SKM-1 treated with dmso at 0.1 percent for 144 hours (cell line): ENCODE data around the gene SAMD11.

ENCODE experiments used
- DNase-seq: peaks from one replicate; lab custom pipeline; 2025; ENCODE audit not compliant: unreplicated experiment; lab: John Stamatoyannopoulos, UW

SAMD11 gene

DNA sequence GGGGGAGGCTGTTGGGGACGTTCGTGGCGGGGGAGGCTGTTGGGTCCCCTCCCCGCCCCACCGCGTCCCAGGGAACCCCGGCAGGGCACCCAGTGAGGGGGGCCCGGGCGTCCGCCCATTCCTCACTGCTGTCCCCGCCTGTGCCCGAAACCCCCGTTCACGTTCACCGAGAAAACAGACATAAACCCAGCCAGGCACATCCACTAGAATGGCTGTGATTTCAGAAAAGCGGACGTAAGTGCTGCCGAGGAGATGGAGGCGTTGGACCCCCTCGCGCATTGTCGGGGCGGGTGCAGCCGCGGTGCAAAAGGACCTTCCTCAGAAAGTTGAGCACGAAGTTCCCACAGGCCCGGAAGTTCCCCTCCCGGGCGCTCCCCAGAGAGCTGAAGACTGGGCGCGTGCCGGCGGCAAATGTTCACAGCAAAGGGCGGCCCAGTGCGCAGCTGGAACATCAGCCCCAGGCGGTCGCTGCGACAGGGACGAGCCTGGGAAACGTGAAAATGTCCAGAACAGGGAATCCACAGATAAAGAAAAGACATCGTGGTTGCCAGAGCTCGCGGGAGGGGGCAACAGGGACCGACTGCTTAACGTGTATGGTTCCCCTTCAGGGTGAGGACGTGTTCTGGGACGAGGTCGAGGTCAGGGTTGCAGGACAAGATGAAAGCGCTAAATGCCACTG lies 18.5 kb upstream of the SAMD11 start:
- DNase-seq, result peak; percentile 31

DNA sequence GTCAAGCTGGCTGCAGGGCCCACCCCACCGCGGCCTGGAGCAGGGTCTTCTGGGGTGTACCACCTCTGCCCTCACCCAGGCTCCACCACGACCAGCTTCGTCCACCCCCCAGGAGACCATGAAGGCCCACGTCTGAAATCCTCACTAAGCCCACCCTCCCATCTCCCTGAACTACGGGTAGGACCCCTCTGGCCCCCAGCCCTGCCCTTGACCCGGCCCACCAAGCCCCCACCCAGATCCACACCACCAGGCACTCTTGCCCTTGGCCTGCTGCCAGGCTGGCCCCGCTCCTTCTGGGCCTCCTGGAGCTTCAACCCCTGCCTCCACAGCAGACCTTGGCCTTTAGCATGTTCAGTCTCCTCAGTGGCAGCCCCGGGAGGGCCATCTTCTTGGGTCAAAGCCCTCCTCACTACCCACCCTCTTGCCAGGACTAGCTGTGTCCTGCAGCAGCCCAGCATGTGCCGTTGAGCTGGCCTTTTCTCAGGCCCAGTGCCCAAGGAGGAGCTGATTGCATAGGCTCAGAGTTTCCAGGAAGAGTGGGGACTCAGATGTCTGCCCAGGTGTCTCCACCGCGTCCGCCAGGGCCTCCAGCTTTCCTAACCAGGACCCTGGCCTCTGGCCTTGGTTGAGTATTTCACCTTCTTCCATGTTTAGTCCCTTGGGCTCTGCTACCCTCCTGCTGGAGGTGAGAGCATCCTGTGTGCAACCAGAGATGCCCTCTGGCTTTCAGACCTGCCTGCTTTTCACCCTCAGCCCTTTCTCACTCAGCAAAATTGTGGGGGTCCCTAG lies 17.7 kb upstream of the SAMD11 start:
- DNase-seq, result no peak

DNA sequence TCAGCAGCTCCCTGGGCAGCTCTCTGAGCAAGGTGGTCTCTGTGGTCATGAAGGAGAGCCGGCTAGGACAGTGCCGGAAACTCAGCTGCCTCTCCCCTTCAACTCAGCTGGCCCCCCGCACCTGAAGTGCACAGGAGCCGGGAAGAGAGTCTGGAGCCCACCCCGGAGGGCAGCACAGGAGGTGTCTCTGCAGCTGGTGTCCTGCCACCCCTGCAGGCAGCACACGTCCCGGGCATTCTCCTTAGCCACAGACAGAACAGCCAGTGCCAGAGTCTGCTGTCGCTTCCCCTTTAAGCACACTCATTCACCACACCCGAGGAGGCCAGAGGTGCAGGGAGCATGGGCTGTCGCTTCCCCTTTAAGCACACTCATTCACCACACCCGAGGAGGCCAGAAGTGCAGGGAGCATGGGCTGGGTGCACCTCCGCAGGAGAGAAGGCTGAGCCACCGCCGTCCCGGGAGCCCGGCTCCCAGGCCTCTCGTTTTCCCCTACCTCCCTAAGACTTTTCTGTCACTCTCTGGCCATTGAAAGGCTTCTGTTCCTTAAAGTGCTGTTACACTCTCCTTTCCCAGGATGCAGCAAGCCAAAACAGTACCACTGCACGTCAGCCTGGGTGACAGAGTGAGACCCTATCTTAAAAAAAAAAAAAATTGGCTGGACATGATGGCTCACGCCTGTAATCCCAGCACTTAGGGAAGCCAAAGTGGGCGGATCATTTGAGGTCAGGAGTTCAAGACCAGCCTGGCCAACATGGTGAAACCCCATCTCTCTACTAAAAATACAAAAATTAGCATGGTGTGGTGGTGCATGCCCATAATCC lies 16.9 kb upstream of the SAMD11 start:
- DNase-seq, result peak; percentile 75

DNA sequence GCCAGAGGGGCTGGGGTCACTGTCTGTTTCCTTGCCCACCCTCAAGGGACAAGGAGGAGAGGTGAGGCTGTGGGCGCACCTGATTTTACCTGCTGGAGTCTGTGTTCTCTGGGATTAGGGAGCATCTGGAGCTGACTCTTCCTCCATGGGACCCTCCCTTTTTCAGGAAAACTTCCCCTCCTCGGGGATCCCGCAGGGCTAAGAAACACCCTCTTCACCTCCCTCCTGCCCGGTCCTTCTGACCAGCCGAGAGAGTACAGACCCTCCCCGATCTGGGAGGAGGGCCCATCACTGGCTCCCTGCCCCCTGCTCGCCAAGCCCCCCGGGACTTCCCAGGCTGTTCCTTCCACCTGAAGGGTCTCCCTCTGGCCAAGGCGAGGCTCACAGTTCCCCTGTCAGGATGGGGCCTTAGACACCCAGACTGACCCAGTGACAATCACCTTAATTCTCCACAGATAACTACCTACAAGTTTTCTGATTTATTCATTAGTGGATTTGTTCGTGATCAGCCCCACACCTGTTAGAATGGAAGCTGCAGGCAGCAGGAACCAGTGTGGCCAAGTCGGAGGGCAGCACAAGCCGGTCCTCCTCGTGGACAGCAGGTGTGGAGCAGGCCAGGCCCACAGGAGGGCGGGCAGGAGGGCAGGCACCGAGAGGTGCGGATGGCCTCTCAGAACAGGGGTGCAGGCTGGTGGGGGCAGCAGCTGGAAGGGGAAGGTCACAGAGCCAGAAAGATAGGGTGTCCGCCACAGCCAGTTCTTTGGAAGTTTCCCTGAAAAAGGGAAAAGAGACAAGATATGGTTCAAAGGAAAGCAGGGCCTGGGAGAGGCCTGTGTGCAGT lies 15.9 kb upstream of the SAMD11 start:
- no peak for DNase-seq

DNA sequence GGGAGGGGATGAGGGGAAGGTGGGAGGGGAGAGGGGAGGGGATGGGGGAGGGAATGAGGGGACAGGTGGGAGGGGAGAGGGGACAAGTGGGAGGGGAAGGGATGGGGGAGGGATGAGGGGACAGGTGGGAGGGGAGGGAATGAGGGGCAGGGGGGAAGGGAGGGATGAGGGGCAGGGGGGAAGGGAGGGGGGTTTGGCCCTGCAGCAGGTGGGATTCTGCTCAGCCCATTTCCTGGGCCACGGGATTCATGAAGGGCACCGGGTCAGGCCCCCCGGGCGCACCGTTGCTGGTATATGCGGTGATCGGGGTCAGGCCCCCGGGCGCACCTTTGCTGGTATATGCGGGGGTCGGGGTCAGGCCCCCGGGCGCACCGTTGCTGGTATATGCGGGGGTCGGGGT lies 15.1 kb upstream of the SAMD11 start:
- DNase-seq, result no peak

DNA sequence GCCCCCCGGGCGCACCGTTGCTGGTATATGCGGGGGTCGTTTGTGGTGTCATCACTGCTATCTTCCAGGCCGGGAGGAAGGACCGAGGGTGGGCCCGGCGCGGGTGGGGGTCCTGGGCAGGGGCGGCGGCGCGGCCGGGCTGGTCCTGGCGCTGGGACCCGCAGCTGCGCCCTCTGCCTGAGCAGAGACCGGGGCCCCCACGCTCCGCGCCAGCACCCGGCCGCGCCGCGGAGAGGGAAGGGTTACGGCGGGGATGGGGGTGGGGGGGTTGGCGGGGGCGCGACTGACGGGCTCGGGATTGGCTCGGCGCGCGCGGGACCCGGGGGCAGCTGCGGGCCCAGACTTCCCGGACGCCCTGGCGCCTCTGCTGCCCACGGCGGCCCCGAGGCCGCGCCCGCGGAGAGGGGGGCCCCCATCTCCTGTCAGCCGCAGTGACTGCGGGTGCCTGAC lies 13.8 kb upstream of the SAMD11 start:
- DNase-seq, result no peak

DNA sequence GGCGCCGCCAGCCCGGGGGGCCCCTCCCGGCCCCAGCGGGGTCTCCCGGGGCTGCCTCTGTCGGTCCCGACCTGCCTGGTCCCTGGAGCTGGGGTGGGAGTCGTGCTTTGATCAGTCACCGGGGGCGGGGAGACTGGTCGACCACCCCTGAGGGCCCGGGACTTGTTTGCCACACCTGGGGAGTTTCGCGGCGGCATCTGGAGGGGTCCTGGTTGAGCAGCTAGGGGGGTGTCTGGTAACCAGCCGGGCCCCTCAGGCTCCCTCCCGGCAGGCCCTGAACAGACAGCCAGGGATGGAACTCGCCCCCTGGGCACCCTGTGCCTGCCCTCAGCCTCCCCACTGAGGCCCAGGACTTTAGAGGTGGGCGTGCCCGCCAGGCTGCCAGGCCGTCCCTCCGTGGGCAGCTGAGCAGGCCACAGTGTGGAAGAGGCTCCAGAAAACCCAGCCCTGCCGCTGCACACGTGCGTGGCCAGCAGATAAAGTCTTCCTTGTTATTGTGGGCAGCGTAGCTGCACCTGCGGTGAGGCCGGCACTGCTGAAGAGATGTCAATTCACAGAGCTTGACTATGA lies 13.3 kb upstream of the SAMD11 start:
- no peak for DNase-seq

DNA sequence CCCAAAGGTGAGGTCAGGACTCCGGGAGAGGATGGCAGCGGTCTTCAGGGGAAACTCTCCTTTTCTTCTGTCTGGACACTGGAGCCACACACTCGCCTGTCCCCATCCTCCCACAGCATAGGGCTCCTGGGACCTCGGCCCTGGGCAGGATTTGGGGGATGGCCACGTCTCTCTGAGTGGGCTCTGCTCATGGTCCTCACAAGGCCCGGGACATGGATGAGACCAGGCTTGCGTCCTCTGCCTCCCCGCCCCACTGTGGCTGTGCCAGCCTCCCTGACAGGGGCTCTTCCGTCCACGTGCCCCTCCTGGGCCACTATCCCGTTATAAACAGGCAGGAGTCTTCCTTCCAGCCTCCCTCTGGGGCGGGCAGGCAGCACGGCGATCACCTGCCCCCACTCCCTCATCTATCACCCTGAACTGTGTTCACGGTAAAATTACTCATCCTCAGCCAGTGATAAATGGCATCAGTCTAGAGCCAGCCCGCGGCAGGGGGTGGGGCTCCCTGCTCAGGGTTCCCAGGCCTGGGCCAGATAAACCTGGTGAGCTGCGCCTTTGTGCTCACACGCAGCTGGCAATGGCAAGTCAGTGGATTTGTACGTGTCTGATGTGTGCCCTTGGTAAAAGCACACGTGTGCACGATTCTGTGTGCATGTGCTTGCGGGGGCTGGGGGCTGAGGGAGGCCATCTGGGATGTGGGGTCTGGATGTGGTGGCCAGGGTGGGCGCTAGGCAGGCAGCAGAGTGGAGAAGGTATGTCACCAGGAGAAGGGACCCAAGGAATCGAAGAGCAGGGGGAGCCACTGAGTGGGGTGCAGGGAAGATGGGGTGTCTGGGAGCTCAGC lies 12.6 kb upstream of the SAMD11 start:
- no peak for DNase-seq

DNA sequence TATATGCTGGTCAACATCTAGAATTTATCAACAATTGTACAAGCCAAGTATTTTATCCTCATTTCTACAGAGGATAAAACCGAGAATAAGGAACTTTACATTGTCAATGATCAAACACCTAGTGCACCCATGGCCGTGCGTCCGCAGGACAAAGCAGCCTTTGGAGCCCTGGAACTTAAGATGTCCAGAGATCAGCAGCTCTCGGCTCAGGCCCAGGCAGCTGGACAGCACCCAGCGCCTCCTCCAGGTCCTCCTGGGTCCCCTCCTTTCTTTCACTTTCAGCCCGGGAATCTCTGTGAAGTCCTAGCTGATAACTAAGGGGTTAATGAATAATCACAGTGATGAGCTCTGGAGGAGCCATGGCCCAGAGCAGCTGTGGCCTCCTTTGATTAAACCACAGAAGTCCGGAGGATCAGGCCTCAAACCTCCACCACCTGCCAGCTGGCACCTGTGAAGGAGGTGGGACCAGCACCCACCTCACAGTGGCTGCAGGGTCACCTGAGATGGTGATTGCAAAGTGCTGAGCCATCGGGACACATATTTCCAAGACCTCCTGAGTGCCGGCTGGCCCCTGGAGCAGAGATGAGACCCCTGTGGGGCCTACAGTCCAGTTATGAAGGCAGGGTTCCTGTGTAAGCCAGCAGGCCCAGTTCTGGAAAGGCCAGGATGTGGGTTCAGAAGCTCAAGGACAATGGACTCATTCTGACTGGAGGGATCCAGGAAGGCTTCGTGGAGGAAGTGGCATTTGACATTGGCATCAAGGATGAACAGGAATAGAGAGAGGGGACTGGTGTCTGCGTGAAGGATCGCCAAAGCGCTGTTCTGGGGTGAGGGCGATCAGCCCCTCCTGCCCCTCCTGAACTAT lies 11.6 kb upstream of the SAMD11 start:
- DNase-seq, result no peak

DNA sequence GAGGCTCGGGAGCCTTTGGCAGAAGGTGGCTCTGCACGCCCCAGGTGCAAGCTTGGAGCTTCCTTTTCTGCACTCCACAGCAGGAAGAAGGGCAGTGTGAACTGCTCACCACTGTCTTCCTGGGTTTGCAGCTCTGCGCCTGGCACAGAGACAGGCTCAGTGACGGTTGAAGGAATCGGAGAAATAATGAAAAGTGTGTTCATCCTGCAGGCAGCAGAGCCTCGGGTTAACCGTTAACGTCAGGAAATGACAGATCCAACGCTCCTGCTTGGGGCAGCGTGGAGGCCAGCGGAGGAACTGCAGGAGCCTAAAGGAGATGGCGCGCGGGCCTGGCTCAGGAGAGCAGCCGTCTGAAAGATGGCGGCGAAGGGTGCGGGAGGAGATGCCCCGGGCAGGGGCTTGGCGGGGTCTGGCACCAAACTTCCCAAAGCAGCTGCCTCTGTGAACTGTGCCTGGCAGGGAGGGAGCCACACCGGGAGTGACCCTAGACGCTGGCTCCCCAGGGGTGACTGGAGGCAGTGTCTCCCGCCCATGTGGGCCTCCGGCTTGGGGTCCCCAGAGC lies 10.9 kb upstream of the SAMD11 start:
- DNase-seq, result no peak

DNA sequence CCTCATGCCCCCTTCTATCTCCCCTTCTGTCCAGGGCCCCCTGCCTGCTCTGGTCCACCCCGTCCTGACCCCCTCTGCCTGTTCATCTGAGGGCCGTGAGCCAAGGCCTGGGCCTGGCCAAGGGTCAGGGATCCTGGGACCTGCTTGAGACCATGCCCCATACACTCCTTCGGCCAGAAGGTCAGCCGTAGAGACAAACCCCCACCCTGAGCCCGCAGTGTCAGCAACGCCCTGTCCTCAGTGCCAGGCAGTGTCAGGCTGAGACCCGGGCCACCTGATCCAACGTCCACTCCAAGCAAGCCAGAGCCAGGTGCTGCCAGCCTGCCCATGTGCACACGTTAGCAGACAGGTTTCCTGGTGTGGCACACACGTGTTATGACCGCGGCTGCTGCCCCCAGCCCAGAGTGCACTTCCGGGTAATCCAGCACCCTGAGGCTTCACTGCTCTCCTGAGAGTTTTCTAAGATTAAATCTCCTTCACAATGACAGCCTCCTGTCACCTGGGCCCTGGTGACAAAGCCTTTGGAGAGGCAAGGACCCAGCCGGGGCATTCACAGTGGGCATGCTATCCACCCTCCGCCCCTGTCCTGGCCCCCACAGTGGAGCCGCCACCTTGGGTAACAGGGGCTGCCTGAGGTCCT lies 10.1 kb upstream of the SAMD11 start:
- DNase-seq, result no peak

DNA sequence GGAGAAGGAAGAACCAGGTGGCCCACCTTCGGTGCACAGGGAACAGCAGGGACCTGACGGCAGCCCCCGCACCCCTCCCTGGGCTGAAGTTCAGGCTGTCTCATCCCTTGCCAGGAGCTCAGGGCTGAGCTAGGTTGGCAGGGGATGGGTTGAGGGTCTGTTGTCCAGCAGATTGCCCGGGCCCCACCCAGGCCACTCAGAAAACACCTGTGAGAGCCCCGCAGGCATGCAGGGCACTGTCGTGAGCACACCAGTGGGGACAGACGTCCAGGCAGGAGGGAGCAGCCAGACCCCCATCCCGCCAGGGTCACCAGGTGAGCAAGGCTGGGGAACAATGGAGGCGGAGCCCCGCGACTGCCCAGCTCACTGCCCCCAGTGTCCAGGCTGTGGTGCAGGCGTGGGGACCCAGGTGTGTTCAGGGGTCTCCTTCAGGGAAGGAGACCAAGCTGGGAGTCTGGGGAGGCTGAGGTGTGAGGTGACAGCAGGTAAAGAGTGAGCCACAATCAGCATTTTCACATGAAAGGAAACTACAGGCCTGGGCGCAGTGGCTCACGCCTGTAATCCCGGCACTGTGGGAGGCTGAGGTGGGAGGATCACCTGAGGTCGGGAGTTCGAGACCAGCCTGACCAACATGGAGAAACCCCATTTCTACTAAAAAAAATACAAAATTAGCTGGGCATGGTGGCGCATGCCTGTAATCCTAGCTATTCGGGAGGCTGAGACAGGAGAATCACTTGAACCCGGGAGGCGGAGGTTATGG lies 9.4 kb upstream of the SAMD11 start:
- DNase-seq, result no peak

DNA sequence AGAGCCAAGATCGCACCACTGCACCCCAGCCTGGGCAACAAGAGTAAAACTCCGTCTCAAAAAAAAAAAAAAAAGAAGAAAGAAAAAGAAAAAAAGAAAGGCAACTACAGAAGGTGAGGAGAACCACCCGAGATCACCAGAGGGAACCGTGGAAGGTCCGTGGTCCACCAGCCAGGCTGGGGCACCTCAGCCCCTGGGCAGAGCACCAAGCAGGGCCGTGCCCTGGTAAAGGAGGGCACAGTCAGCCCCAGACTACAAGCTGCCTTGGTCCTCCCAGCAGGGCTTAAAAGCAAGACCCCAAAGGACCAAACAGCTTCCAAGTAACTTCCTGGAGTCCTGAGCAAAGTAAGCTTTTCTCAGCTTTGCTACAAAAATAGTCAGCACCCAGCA lies 8.8 kb upstream of the SAMD11 start:
- DNase-seq, result no peak

DNA sequence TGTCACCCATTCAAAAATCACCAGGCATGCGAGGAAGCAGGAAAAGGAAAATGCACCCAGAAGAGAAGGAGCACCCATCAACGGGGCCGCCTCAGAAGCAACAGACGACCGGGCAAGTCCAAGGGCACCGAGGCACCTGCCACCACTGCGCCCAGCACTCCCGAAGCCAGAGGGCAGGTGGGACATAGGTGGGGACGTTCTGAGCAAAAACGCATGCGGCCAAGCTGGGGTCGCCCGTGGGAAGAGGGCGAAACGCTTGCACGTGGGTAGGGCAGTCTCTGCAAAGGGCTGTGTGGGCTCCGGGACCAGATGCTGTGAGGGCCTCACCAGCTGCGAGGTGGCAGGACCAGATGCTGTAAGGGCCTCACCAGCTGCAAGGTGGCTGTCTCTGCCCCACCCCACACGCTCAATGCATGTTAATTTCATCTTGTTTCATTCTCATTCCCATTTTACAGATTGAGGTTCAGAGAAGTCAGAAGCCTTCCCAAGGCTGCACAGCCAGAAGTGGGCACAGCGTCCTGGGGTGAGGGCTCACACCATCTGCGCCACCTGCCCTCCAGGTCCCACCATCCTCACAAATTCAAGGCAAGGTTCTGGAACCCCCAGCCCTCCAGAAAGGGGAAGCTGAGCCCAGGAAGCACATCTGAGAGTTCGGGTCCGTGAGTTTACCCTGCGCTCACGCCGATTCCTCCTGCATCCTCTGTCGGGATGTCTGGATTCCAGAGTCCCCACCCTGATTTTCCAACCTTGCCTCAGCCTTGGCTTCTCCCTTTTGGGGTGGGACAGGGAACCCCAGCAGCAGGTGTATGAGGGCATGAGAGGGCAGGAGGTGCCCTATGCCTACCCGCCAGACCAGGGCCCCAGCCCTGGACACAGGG lies 8.2 kb upstream of the SAMD11 start:
- DNase-seq, result no peak

DNA sequence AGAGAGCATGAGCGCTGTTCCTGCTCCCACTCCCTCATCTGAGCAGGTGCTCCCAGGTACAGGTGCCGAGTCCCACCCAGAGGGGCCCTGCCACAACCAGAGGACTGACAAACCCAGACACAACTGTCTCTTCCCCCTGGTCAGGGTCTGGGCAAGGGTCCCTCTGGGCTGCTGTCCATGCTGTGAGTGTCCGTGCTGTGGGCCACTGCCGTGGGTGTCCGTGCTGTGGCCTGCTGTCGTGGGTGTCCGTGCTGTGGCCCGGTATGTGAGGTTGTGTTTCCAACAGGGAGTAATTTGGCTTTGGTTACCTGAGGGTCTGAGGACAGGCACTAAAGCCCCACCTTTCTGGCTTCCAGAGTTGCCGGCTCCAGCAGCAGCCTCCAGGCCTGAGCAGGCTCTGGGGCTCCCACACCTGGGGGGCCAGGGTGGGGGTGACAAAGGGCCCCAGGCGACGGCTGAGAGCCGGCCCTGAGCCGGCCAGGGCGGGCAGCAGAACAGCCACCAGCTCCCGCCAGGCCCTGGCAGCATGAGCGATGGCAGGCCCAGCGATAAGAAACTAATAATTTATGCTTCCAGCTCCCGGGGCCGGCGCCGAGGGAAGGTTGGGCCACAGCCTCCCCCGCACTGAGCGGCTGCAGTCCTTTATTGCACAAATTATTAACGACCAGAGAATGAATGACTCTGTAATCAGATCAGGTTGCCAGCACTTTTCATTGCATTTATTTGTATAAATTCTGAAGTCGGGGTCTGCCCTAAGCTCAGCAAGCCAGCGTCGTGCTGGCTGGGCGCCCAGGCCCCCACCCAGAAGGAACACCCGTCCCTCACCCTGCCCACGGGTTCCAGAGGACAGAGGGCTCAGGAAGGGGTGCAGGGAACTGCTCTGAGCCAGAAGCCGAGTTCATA lies 7.3 kb upstream of the SAMD11 start:
- no peak for DNase-seq
